Endothelial cell of umbilical vein (primary cell): ENCODE results near the gene MYLK. TPM values are rescaled to one million over a fixed set of nuclear protein-coding genes. Genes with fewer than 3 reads are reported as not detected.

ENCODE experiments used
- BruUV-seq: library from RNA; stranded (reverse); fragments of 400-500 nt; replicated peaks from 2 replicates; lab custom pipeline; 2021; lab: Mats Ljungman, UMichigan
- CTCF ChIA-PET: fragments of 300-600, 350-600 bp; sonication (Branson Sonifier 250); formaldehyde crosslinking; loops from one replicate; lab custom pipeline; 2021; ENCODE audit warnings: antibody characterized with exemption, inconsistent platforms; lab: Charles Lee
- POLR2A ChIA-PET: fragments of 300-600, 350-600 bp; sonication (Branson Sonifier 250); formaldehyde crosslinking; loops from one replicate; lab custom pipeline; 2021; ENCODE audit warnings: antibody characterized with exemption, inconsistent platforms; lab: Charles Lee
- DNase-seq: peaks from one replicate; pipeline ENCODE4 v3.0.0-alpha.2; 2011; ENCODE audit warnings: low read depth, low spot score
- FAIRE-seq: peaks from 2 replicates; lab custom pipeline; 2011; peaks lifted over from hg19 to GRCh38; lab: Jason Lieb, UNC
- H2AFZ ChIP-seq: 2 replicates; pipeline ENCODE4 v1.6.0; 2012; ENCODE audit warnings: low read depth, low read length, control low read depth, inconsistent platforms
- H3K27ac ChIP-seq: 2 replicates; pipeline ENCODE4 v1.5.1; 2011; ENCODE audit warnings: low read depth, mild to moderate bottlenecking, control low read depth, low read length, moderate library complexity; ENCODE audit not compliant: insufficient read depth
- H3K27me3 ChIP-seq, 2 experiments: 2 replicates each; pipeline versions ENCODE4 v1.6.0 to v1.6.1; 2011; ENCODE audit warnings: low read length in 2 of 2, mixed read lengths in 1 of 2; ENCODE audit not compliant: control insufficient read depth in 2 of 2, insufficient read depth in 2 of 2
- H3K36me3 ChIP-seq, 2 experiments: 2 replicates in 1 of 2; 3 replicates in 1 of 2; pipeline ENCODE4 v1.5.1; 2011; ENCODE audit warnings: low read length in 2 of 2, mild to moderate bottlenecking in 1 of 2, moderate library complexity in 1 of 2; ENCODE audit not compliant: control insufficient read depth in 2 of 2, insufficient read depth in 2 of 2; ENCODE audit errors: extremely low read depth in 1 of 2
- H3K4me1 ChIP-seq: 3 replicates; pipeline ENCODE4 v1.5.1; 2011; ENCODE audit warnings: mild to moderate bottlenecking, low read length; ENCODE audit not compliant: control insufficient read depth, insufficient read depth; ENCODE audit errors: extremely low read depth
- H3K4me2 ChIP-seq: 2 replicates; pipeline ENCODE4 v1.6.1; 2011; ENCODE audit warnings: low read length, control low read depth, mixed read lengths; ENCODE audit not compliant: insufficient read depth
- H3K4me3 ChIP-seq, 3 experiments: fragments of 200-600 bp in 1 of 3; sonication (generic), shearing (Covaris generic) in 1 of 3; replicated peaks in 1 of 3; 2 replicates each; pipeline ENCODE4 v1.5.1; 2011 to 2016; ENCODE audit warnings: control low read depth in 3 of 3, low read length in 3 of 3, mild to moderate bottlenecking in 2 of 3, inconsistent platforms in 1 of 3, low read depth in 1 of 3, moderate library complexity in 1 of 3; ENCODE audit not compliant: insufficient read depth in 1 of 3
- H3K79me2 ChIP-seq: 2 replicates; pipeline ENCODE4 v1.6.0; 2012; ENCODE audit warnings: low read length, inconsistent platforms; ENCODE audit not compliant: control insufficient read depth, insufficient read depth
- H3K9ac ChIP-seq: replicated peaks from 2 replicates; pipeline ENCODE3; 2011; ENCODE audit warnings: low read length, control low read depth; ENCODE audit not compliant: insufficient read depth; ENCODE audit errors: extremely low read depth
- H3K9me1 ChIP-seq: replicated peaks from 3 replicates; pipeline ENCODE4 v1.6.0; 2011; ENCODE audit warnings: mild to moderate bottlenecking, low read length; ENCODE audit not compliant: control insufficient read depth, insufficient read depth; ENCODE audit errors: extremely low read depth
- H3K9me3 ChIP-seq: replicated peaks from 2 replicates; pipeline ENCODE4 v1.5.1; 2012; ENCODE audit warnings: low read length, inconsistent platforms; ENCODE audit not compliant: control insufficient read depth, insufficient read depth
- H4K20me1 ChIP-seq: replicated peaks from 2 replicates; pipeline ENCODE3; 2011; ENCODE audit warnings: mild to moderate bottlenecking, low read length; ENCODE audit not compliant: control insufficient read depth, insufficient read depth; ENCODE audit errors: extremely low read depth
- EZH2 ChIP-seq: IDR thresholded peaks from 2 replicates; pipeline ENCODE4 v1.6.1; 2012; ENCODE audit warnings: borderline replicate concordance, low read depth, mild to moderate bottlenecking, moderate library complexity, low read length, inconsistent platforms; ENCODE audit not compliant: severe bottlenecking
- FOS ChIP-seq: IDR thresholded peaks from 2 replicates; pipeline ENCODE4 v1.6.1; 2011; ENCODE audit warnings: mild to moderate bottlenecking, low read length, moderate library complexity, borderline replicate concordance; ENCODE audit not compliant: insufficient read depth
- GATA2 ChIP-seq: IDR thresholded peaks from 2 replicates; pipeline ENCODE4 v1.7.0; 2011; ENCODE audit warnings: low read depth, mild to moderate bottlenecking, moderate library complexity, mixed read lengths, low read length; ENCODE audit not compliant: insufficient read length, insufficient read depth
- JUN ChIP-seq: IDR thresholded peaks from 2 replicates; pipeline ENCODE4 v1.6.1; 2011; ENCODE audit warnings: borderline replicate concordance, low read depth; ENCODE audit not compliant: insufficient read length, insufficient read depth
- MYC ChIP-seq: IDR thresholded peaks from one replicate; pipeline ENCODE4 v1.6.1; 2011; ENCODE audit warnings: mild to moderate bottlenecking, low read depth, low read length
- POLR2A ChIP-seq: IDR thresholded peaks from 2 replicates; pipeline ENCODE4 v1.6.1; 2012; ENCODE audit warnings: low read depth, mild to moderate bottlenecking, control low read depth, low read length
- POLR2AphosphoS5 ChIP-seq: IDR thresholded peaks from 2 replicates; pipeline ENCODE4 v1.6.1; 2012; ENCODE audit warnings: low read depth, mild to moderate bottlenecking, control low read depth, low read length, moderate library complexity; ENCODE audit not compliant: insufficient read depth
- dilution Hi-C: fragments of 300-500 bp; cut with MboI; formaldehyde crosslinking; loops from one replicate; pipeline ENCODE4 v1.15.0; 2019; ENCODE audit warnings: low sequenced_read_pairs; ENCODE audit not compliant: extremely low pct_ligation_motif_present
- intact Hi-C: fragments of 100-400 bp; cut with micrococcal nuclease; formaldehyde crosslinking; loops from one replicate; pipeline ENCODE4 v1.10.0; 2022
- polyA plus RNA-seq, 4 experiments: library from polyadenylated mRNA; depleted of rRNA in 3 of 4; stranded (reverse) in 3 of 4; unstranded in 1 of 4; fragments of >200 nt; gene quantifications; 2 replicates each; pipeline versions ENCODE4 v1.2.1 to v1.2.3, GENCODE V29; 2011 to 2012; ENCODE audit warnings: missing spikeins in 1 of 4
- total RNA-seq: library from RNA; stranded (reverse); gene quantifications from 2 replicates; pipeline ENCODE4 v1.2.3, GENCODE V29; 2021
- TF ChIP-seq, protein P1 (sequence below), 2 donors: IDR thresholded peaks; 1 replicate in 1 of 2; 2 replicates in 1 of 2; pipeline ENCODE4 v1.5.1; 2011; ENCODE audit warnings: low read length in 2 of 2, mild to moderate bottlenecking in 2 of 2, moderate library complexity in 2 of 2, control low read depth in 1 of 2, inconsistent platforms in 1 of 2, low read depth in 1 of 2; ENCODE audit not compliant: insufficient read depth in 1 of 2; ENCODE audit errors: extremely low read depth in 1 of 2
- TF ChIP-seq, protein P2 (sequence below): IDR thresholded peaks from 2 replicates; pipeline ENCODE4 v1.6.1; 2011; ENCODE audit not compliant: insufficient read depth, insufficient read length

MYLK gene
- total and polyA plus RNA-seq, 2 donors (not counting 3 experiments of a cell fraction or from before 2014, with no cell fraction given), result 10.0 to 22.2 TPM

DNA sequence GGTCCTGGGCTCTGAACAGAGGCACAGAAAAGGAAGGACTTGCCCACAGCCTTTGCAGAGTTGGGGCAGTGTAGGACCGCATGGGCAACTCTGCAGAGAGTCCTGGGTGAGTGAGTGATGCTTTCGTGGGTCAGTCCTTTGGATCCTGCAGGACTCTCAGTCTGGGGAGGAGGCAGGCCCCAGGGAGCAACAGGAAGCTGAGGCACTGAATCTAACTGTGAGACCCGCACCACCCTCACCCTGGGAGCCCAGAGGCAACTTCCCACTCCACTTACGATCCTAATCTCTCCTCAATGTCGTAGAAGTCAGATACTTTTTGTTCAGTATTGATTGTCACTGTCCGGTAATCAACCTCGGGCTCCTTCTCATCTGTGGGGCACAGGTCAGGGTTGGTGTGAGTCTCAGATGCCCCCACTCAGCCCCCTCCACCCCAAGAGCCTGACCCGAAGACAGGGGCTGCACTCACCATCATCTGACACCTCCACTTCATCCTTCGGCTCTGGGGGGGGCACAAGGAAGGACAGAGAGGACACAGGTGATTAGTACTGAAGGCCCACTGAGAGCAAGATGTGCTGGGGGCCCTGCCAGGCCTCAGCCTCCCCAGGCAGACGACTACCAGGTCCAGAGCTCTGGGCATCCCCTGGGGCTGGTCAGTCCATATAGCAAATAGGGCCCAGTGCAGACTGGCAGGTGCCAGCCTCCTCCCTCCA, 235.3 kb downstream of the MYLK start:
- H3K4me1 ChIP-seq, result peaks cover 12% of the 10 kb centered on the region
- intact Hi-C loops (loop anchor here (10.0 kb wide), 1 partner anchor 316 kb away; the partner anchor contains the start of gene CCDC14), dilution Hi-C loops (no loop called here)
- no TSS peak for BruUV-seq
- H3K9ac ChIP-seq, result no peak overlapping the region
- TF ChIP-seq FOS, result no peak
- TF ChIP-seq POLR2A, result no peak
- TF ChIP-seq EZH2, result no peak
- TF ChIP-seq GATA2, result no peak
- no peak for TF ChIP-seq MYC
- no peak for TF ChIP-seq JUN
- TF ChIP-seq, protein P1, sequence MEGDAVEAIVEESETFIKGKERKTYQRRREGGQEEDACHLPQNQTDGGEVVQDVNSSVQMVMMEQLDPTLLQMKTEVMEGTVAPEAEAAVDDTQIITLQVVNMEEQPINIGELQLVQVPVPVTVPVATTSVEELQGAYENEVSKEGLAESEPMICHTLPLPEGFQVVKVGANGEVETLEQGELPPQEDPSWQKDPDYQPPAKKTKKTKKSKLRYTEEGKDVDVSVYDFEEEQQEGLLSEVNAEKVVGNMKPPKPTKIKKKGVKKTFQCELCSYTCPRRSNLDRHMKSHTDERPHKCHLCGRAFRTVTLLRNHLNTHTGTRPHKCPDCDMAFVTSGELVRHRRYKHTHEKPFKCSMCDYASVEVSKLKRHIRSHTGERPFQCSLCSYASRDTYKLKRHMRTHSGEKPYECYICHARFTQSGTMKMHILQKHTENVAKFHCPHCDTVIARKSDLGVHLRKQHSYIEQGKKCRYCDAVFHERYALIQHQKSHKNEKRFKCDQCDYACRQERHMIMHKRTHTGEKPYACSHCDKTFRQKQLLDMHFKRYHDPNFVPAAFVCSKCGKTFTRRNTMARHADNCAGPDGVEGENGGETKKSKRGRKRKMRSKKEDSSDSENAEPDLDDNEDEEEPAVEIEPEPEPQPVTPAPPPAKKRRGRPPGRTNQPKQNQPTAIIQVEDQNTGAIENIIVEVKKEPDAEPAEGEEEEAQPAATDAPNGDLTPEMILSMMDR (IDR thresholded peaks at IDR 0.05; ENCODE audit: extremely low read depth in 1 of 2, insufficient read depth in 1 of 2, low read depth in 1 of 2, low read length in 2 of 2), result no peak
- TF ChIP-seq, protein P2, sequence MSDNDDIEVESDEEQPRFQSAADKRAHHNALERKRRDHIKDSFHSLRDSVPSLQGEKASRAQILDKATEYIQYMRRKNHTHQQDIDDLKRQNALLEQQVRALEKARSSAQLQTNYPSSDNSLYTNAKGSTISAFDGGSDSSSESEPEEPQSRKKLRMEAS, result no peak
- TF ChIP-seq POLR2AphosphoS5, result no peak
- no peaks in the 10 kb centered on the region for H3K79me2 ChIP-seq
- ChIA-PET POLR2A (no interaction called here), CTCF (interaction anchor here (6.6 to 9.1 kb wide), 3 partner anchors 56 to 75 kb away, joined by 154 to 299 read pairs (median 199); no protein-coding TSS in a partner anchor)
- no peaks in the 10 kb centered on the region for H4K20me1 ChIP-seq
- no peaks in the 10 kb centered on the region for H3K9me3 ChIP-seq
- FAIRE-seq (no peak), DNase-seq (no peak)
- no peak overlapping the region for H3K4me2 ChIP-seq
- H3K27me3 ChIP-seq, result no peaks in the 10 kb centered on the region
- H2AFZ ChIP-seq, result no peak overlapping the region
- no peak overlapping the region for H3K27ac ChIP-seq
- no peaks in the 10 kb centered on the region for H3K9me1 ChIP-seq
- H3K36me3 ChIP-seq, result no peaks in the 10 kb centered on the region
- no peak overlapping the region for H3K4me3 ChIP-seq
